ENCODE measurements around the gene NTNG1.

DNA sequence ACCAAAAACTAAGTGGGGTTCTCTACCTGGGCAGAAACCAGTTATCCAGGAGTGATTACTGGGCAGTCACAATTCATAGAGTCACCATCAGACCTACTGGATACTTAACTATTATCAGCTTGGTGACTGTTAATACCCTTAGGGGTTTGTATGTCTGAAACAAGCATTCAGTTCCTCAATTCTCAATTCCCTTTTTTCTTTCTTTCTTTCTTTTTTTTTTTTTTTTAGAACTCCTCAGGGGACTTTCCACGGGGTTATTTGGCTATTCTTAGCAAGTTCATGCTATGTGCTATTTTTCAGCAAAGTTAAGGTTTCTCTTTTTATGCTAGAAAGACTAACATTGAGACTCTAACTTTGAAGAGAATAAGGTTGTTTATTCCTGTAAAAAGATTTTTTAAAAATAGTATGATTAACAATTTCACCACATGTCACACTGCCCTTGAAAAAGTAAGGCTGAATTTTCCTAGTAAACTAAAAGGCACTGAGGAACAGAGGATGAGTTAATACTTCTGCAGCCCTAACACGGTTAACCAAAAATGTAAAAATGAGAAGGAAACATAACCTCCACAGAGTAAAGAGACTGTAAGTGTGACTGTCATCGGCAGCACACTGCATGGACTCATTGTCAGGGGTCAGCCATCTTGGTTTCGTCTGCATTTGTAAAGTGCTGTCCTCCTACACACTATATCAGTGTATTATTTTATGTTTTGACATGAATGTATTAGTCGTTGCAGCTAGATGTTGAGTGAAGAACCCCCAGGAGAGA lies 310.2 kb downstream of the NTNG1 start:
- TF ChIP-seq ELF4 (CRISPR knock-in tag; IDR thresholded peaks at IDR 0.05; ENCODE audit: low read depth) (no peak), JUN (CRISPR knock-in tag; IDR thresholded peaks at IDR 0.05) (no peak), CTCF (IDR thresholded peaks at IDR 0.05) (no peak), CREB1 (CRISPR knock-in tag; IDR thresholded peaks at IDR 0.05) (no peak), CREM (CRISPR knock-in tag; IDR thresholded peaks at IDR 0.05) (no peak), ZNF423 (CRISPR knock-in tag; IDR thresholded peaks at IDR 0.05) (no peak), E2F4 (CRISPR knock-in tag; IDR thresholded peaks at IDR 0.05; ENCODE audit: borderline replicate concordance, low read depth) (no peak), ZNF219 (CRISPR knock-in tag; IDR thresholded peaks at IDR 0.05; ENCODE audit: borderline replicate concordance) (no peak), PREB (CRISPR knock-in tag; IDR thresholded peaks at IDR 0.05; ENCODE audit: borderline replicate concordance) (no peak), ZSCAN18 (CRISPR knock-in tag; IDR thresholded peaks at IDR 0.05) (no peak), GABPB1 (CRISPR knock-in tag; IDR thresholded peaks at IDR 0.05) (no peak), SP1 (CRISPR knock-in tag; conservative IDR thresholded peaks at IDR 0.05) (no peak)
- TF ChIP-seq, protein P1, sequence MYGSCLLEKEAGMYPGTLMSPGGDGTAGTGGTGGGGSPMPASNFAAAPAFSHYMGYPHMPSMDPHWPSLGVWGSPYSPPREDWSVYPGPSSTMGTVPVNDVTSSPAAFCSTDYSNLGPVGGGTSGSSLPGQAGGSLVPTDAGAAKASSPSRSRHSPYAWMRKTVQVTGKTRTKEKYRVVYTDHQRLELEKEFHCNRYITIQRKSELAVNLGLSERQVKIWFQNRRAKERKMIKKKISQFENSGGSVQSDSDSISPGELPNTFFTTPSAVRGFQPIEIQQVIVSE (CRISPR knock-in tag; IDR thresholded peaks at IDR 0.05; ENCODE audit: borderline replicate concordance): no peak
- TF ChIP-seq, protein P2, sequence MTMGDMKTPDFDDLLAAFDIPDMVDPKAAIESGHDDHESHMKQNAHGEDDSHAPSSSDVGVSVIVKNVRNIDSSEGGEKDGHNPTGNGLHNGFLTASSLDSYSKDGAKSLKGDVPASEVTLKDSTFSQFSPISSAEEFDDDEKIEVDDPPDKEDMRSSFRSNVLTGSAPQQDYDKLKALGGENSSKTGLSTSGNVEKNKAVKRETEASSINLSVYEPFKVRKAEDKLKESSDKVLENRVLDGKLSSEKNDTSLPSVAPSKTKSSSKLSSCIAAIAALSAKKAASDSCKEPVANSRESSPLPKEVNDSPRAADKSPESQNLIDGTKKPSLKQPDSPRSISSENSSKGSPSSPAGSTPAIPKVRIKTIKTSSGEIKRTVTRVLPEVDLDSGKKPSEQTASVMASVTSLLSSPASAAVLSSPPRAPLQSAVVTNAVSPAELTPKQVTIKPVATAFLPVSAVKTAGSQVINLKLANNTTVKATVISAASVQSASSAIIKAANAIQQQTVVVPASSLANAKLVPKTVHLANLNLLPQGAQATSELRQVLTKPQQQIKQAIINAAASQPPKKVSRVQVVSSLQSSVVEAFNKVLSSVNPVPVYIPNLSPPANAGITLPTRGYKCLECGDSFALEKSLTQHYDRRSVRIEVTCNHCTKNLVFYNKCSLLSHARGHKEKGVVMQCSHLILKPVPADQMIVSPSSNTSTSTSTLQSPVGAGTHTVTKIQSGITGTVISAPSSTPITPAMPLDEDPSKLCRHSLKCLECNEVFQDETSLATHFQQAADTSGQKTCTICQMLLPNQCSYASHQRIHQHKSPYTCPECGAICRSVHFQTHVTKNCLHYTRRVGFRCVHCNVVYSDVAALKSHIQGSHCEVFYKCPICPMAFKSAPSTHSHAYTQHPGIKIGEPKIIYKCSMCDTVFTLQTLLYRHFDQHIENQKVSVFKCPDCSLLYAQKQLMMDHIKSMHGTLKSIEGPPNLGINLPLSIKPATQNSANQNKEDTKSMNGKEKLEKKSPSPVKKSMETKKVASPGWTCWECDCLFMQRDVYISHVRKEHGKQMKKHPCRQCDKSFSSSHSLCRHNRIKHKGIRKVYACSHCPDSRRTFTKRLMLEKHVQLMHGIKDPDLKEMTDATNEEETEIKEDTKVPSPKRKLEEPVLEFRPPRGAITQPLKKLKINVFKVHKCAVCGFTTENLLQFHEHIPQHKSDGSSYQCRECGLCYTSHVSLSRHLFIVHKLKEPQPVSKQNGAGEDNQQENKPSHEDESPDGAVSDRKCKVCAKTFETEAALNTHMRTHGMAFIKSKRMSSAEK (CRISPR knock-in tag; IDR thresholded peaks at IDR 0.05; ENCODE audit: borderline replicate concordance): no peak

All from WTC11 (cell line).